HFFc6 (cell line): ENCODE measurements around the gene ARHGAP45. TPM values are rescaled to one million over a fixed set of nuclear protein-coding genes. Genes with fewer than 3 reads are reported as not detected.

ENCODE experiments used
- DNase-seq: peaks from one replicate; pipeline ENCODE4 v3.0.0-alpha.2; 2018
- H3K27ac Mint-ChIP-seq: 2 replicates; pipeline ENCODE4 v1.8.0; 2020; ENCODE audit warnings: mild to moderate bottlenecking, mixed read lengths
- H3K27me3 Mint-ChIP-seq: 2 replicates; pipeline ENCODE4 v1.8.0; 2021; ENCODE audit warnings: mild to moderate bottlenecking, moderate library complexity, mixed read lengths; ENCODE audit not compliant: insufficient read depth
- H3K36me3 Mint-ChIP-seq: 2 replicates; pipeline ENCODE4 v1.8.0; 2021; ENCODE audit warnings: low read depth, mixed read lengths
- H3K4me1 Mint-ChIP-seq: 2 replicates; pipeline ENCODE4 v1.8.0; 2020; ENCODE audit warnings: low read depth, mixed read lengths
- H3K4me3 Mint-ChIP-seq: 2 replicates; pipeline ENCODE4 v1.8.0; 2020; ENCODE audit warnings: mild to moderate bottlenecking, moderate library complexity, mixed read lengths
- H3K9me3 Mint-ChIP-seq: 2 replicates; pipeline ENCODE4 v1.8.0; 2020; ENCODE audit warnings: mild to moderate bottlenecking, mixed read lengths
- CTCF ChIP-seq: fragments of 200-600 bp; sonication (generic); IDR thresholded peaks from 2 replicates; pipeline ENCODE4 v1.5.0; 2021; ENCODE audit warnings: antibody characterized with exemption, mild to moderate bottlenecking
- total RNA-seq, 6 experiments: library from RNA; stranded (reverse); fragmentation: NEBNext Ultra II Directional; extraction: Animal tissue kit (Norgen Biotek cat#: 25700); gene quantifications; 2 replicates in 1 of 6; 3 replicates in 5 of 6; pipeline ENCODE4 v1.2.3, GENCODE V29; 2021

Gene ARHGAP45
- total RNA-seq, 6 experiments from 2014 or later = 0.28 to 0.74 (median 0.60) TPM

DNA sequence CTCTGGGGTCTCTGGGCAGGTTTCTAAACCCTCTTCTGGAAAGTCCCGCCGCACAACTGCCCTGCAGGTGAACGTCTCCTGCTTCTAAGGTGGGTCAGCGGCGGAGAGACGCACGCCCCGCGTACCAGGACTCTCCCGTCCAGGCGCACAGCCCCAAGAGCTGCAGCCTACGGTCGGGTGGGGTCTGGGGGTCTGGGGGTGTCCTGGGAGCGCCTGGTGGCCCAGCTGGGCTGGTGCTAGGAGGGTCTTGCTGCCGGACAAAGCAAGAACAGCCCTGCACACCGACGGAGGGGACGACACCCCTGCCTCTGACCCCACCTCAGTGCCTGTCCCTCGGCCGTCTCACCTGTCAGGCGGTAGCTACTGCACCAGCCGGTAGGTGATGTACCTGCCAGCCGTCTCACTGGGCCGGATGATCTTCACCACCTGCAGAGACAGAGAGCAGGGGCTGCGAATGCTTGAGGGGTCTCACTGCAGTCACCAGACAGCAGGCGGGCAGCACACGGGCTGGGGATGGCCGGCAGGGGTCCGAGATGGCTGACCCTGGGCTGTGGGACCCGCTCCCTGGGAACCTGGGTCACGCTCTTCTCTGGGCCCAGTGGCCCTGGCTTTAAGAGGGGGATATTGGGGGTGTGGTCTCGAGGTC lies 22.3 kb downstream of the ARHGAP45 start:
- no peaks in the 10 kb centered on the region for H3K36me3 Mint-ChIP-seq
- H3K4me3 Mint-ChIP-seq = no peak overlapping the region
- no peak for TF ChIP-seq CTCF
- no peak for DNase-seq
- H3K27ac Mint-ChIP-seq = no peak overlapping the region
- peaks cover 7% of the 10 kb centered on the region; the same call in 1 of the 2 replicates for H3K4me1 Mint-ChIP-seq
- no peaks in the 10 kb centered on the region; the same call in none of the 2 replicates for H3K27me3 Mint-ChIP-seq
- H3K9me3 Mint-ChIP-seq = no peaks in the 10 kb centered on the region

GRCh38 chr19:1089891-1090290 lies 22.9 kb downstream of the ARHGAP45 start:
- H3K9me3 Mint-ChIP-seq = no peaks in the 10 kb centered on the region
- H3K36me3 Mint-ChIP-seq = no peaks in the 10 kb centered on the region
- H3K4me1 Mint-ChIP-seq = peaks cover 7% of the 10 kb centered on the region; the same call in 1 of the 2 replicates
- no peak for TF ChIP-seq CTCF
- H3K4me3 Mint-ChIP-seq = no peak overlapping the region
- H3K27ac Mint-ChIP-seq = no peak overlapping the region
- no peak for DNase-seq
- H3K27me3 Mint-ChIP-seq = no peaks in the 10 kb centered on the region; the same call in none of the 2 replicates

- H3K4me3 Mint-ChIP-seq = no peak overlapping the region
- no peak for TF ChIP-seq CTCF
- no peaks in the 10 kb centered on the region; the same call in none of the 2 replicates for H3K27me3 Mint-ChIP-seq
- H3K4me1 Mint-ChIP-seq = peaks cover 14% of the 10 kb centered on the region
- no peak overlapping the region for H3K27ac Mint-ChIP-seq
- no peaks in the 10 kb centered on the region for H3K9me3 Mint-ChIP-seq
- DNase-seq = no peak
- no peaks in the 10 kb centered on the region for H3K36me3 Mint-ChIP-seq
These were observed 24.0 kb downstream of the ARHGAP45 start for GRCh38 chr19:1090731-1091543.

- no peaks in the 10 kb centered on the region; the same call in none of the 2 replicates for H3K27me3 Mint-ChIP-seq
- H3K27ac Mint-ChIP-seq = no peak overlapping the region
- H3K4me1 Mint-ChIP-seq = peaks cover 15% of the 10 kb centered on the region
- no peak for DNase-seq
- no peak for TF ChIP-seq CTCF
- H3K4me3 Mint-ChIP-seq = no peak overlapping the region
- no peaks in the 10 kb centered on the region for H3K36me3 Mint-ChIP-seq
- H3K9me3 Mint-ChIP-seq = no peaks in the 10 kb centered on the region
These were observed 24.7 kb downstream of the ARHGAP45 start for GRCh38 chr19:1091544-1092175.

DNA sequence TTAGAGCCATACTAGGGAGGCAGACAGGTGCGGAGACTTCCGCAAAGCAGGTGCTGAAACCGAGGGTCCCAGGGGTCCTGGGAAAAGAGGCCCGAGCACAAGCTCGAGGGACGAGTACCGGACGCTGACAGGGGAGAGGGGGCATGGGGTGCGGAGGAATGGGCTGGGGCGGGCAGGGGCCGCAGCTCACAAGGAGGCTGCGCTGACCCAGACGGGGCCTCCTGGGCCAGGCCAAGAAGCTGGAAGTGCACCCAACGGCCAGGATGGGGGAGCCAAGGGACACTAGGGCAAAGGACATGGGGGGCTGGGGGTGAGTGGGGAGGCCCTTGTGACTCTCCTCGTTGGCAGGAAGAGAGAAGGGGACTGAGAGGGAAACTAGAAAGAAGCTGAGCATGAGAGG lies 26.4 kb downstream of the ARHGAP45 start:
- DNase-seq = no peak
- no peaks in the 10 kb centered on the region for H3K9me3 Mint-ChIP-seq
- peaks cover 23% of the 10 kb centered on the region for H3K4me1 Mint-ChIP-seq
- H3K4me3 Mint-ChIP-seq = peak overlapping the region; percentile 97
- H3K27me3 Mint-ChIP-seq = no peaks in the 10 kb centered on the region; the same call in none of the 2 replicates
- no peak for TF ChIP-seq CTCF
- no peaks in the 10 kb centered on the region for H3K36me3 Mint-ChIP-seq
- H3K27ac Mint-ChIP-seq = no peak overlapping the region
